Measurements from ENCODE around the gene C1orf87. TPM values are rescaled to one million over a fixed set of nuclear protein-coding genes. Genes with fewer than 3 reads are reported as not detected.
"Not testable (repeated sequence)": the region's sequence is repeated elsewhere in the genome, so short reads cannot be mapped to it uniquely, and the experiment has no call there.

C1orf87 gene
- total RNA-seq, 1 experiment from 2014 or later: not detected

DNA sequence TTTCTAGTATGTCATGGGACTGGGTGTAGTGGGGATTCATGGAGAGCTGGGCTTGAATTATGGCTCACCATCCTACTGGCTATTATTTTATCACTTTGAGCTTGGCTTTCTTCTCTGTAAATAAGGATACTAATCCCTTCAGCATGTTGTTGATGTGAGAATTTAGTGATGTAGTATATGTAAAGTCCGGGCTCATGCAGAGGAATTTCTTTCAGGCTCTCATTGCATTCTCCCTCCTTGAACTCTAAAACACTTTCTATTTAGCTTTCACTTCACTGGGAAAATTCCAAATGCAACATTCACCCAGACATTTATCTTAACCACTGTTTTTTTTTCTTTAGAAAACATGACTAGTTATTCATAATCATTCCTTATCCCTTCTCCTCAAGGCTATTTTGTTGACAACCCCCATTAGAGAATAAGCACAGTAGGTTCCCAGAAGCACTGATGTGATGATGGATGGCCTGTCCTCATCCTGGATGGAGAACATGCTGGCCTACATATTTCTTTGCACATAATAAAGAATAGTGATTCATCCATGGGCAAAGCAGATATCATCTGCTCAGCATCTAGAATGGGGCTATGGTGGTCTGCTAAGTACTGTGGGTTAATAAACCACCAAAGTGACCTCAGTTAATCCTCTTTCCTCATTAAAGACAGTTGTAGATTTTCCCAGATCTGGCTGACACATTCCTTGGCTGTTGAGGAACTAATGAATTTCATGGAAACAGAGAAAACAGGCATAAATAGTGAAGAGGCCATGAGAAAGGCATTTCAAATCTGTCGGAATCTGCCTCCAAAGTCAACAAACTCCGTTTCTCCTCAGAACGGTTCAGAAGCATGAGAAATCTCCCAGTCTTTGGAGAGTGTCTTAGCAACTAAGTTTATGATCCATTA, 79.0 kb downstream of the C1orf87 start:
- DNase-seq (ENCODE audit: low read depth): peak; percentile 74

DNA sequence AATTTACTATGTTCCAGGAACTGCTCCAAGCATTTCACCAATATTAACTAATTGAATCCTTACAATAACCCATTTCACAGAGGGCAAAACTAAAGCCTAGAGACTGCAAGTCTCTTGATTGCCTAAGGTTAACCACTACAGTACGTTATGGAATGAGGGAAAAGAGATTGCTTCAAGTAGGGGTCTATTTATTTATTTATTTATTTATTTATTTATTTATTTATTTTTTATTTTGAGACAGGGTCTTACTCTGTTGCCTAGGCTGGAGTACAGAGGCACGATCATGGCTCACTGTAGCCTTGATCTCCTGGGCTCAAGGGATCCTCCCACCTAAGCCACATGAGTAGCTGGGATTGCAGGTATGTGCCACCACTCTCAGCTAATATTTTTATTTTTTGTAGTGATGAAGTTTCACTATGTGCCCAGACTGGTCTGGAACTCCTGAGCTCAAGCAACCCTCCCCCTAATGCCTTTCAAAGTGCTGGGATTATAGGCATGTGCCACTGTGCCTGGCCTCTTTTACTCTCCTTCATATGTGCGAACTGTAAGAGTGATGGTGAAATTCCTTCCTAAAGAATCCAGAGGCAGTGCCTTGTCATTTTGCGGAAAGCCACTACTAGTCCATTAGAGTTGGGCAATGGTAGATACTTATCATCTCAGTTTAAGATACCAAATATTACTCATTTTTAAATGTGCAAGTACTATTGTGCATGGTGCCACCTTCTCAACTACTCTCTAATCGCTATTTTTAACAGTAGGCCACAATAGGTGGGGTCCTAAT, 81.3 kb downstream of the C1orf87 start:
- no peak for DNase-seq (ENCODE audit: low read depth)

DNA sequence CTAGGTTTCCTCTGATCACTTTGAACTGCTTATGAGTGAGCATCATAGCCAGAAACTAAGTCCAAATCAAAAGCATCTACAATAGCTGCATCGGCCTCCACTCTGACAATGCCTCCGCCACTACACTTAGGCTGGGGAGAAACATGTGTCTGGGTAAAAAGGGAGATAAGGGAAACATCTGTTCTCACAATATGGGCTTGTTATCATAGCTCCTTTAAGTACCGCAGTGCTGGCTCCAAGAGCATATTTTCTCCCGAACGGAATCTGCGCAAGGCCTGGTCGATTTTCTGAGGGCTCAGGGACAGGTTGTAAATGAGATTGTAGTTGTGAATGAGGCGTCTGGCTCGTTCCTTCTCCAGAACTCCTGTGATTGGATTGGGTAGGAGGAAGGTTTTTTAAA, 83.1 kb downstream of the C1orf87 start:
- DNase-seq (ENCODE audit: low read depth): no peak

DNA sequence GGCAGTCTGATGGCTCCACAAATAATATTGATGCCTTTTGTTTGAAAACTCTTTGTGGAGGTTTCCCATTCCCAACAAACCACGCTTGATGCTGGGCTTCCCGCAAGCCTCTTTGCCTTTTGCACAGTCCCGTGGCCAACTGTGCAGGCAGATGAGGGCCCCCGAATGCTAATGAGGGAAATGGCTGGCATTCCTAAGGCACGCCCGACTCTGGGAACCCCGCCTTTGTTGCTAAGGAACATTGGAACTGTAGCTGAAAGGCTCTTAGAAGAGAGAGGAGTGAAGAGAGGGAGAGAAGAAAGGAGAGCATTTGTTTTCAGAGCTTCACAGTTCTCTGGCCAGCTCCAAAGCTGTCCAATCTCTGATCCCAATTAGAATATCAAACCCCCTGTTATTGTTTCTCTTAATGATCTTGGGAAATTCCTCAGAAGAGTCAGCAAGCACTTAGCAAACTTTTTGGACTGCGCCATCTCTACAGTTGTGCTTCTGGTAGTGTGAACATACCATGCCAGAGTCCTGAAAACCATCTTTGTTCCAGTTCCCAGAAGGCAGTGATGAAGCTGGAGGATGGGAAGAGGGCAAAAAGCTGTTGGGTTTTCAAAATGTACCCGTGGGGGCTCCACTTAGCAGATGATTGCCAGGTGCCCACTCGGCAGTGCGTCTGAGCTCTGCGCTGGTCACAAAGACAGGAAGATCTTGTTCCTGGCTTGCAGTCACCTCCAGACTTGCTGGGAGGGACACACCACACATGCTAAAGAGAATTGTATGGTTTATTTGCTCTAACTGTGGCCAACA, 86.9 kb downstream of the C1orf87 start:
- no peak for DNase-seq (ENCODE audit: low read depth)

- DNase-seq (ENCODE audit: low read depth): no peak
These were observed 87.6 kb downstream of the C1orf87 start for GRCh38 chr1:59985911-59986515.

DNA sequence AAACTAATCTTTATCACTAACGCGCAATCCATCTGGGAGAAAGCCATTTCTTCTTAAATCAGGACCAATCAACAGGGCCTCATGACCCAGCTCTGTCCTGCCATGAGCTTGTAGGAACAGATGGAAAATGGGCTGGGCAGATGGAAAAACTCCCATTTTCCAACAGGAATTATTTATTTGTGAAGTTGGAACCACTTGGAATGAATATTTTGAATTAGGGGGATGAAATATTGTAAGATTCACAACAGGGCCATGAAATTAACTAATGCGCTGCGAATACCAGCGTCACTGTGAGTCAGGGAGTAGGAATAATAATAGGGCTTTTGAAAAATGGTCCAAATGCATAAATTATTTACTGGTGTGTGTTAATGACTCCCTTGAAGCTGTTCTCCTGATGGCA, 93.9 kb downstream of the C1orf87 start:
- no peak for DNase-seq (ENCODE audit: low read depth)

GRCh38 chr1:59978511-59978910, 95.1 kb downstream of the C1orf87 start:
- DNase-seq (ENCODE audit: low read depth): no peak

DNA sequence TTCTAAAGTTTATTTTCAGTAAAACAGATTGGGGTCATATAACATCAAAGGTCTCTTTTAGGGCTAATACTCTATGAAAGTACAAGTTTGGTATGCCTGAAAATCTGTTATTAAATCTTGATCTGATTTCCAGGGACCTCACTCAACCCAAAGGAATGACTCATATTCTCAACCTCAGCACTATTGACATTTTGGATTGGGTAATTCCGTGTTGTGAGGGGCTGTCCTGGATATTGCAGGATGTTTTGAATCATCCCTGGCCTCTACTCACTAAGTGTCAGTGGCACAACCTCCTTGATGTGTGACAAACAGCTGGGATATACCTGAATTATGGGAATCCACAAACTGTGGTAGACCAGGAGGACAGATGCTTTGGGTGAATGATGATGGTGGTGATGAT, 95.5 kb downstream of the C1orf87 start:
- peak; percentile 21 for DNase-seq (ENCODE audit: low read depth)

DNA sequence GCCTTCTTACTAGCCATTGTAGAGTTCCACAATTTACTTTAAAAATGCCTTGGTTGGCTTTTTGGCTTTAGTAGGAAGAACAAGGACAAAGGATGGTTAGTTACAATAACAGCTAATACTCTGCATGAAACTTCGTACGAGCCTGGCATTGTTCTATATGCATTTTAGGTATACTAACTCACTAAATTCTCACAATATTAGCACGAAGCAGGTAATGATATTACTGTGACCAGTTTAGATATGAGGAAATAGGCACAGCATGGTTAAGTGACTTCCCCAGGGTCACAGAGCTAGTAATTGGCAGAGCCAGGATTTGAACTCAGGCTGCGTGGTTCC, 96.5 kb downstream of the C1orf87 start:
- DNase-seq (ENCODE audit: low read depth): no peak

- DNase-seq (ENCODE audit: low read depth): peak; percentile 38
These were observed 97.1 kb downstream of the C1orf87 start for GRCh38 chr1:59976194-59977074.

DNA sequence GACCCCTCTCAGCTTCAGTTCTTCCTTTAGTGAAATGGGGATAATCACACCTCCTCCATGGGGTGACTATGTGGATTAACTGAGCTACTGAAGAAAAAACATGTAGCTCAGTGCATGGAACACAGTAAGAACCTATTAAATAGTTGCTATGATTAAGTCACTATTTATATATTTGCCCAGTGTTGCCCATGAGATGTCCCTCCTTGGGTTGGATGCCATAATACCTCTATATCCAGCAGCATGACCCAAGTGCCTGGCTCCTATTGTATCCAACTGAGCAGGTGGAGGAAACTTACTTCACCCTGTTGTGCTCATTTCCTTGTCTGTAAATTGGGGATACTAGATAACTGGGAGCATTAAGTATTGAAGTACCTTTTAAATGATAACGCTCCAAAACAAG, 99.9 kb downstream of the C1orf87 start:
- DNase-seq (ENCODE audit: low read depth): no peak

GRCh38 chr1:59972216-59972927, 101.2 kb downstream of the C1orf87 start:
- no peak for DNase-seq (ENCODE audit: low read depth)

DNA sequence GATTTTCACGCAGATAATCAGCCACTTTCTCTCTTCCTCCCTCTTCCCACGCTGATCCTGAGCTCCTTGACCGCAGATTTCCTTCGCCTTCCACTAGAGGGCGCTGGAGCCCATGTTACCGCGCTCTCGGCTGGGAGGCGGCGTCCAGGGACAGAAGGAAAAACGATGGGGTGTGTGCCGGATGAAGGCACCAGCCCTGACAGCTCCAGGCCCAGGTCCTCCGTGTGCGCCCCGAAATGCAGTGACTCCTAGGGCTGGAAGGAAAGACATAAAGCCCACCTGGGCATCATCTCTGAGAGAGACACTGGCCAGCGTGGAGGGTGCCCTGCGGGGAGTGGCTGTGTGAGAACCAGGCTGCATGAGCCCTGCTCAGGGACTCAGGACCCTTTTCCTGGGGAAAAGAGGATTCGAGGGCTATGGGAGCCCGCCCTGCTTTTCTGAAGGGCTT, 102.1 kb downstream of the C1orf87 start:
- DNase-seq (ENCODE audit: low read depth): peak; percentile 51

DNA sequence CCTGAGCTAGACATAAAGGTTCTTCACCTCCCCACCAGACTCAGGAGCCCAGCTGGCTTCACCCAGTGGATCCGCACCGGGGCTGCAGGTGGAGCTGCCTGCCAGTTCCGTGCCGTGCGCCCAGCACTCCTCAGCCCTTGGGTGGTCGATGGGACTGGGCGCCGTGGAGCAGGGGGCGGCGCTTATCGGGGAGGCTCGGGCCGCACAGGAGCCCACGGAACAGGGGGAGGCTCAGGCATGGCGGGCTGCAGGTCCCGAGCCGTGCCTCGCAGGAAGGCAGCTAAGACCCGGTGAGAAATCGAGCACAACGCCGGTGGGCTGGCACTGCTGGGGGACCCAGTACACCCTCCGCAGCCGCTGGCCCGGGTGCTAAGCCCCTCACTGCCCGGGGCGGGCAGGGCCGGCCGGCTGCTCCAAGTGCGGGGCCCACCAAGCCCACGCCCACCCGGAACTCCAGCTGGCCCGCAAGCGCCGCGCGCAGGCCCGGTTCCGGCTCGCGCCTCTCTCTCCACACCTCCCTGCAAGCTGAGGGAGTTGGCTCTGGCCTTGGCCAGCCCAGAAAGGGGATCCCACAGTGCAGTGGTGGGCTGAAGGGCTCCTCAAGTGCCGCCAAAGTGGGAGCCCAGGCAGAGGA, 103.9 kb downstream of the C1orf87 start:
- DNase-seq (ENCODE audit: low read depth): not testable (repeated sequence)

DNA sequence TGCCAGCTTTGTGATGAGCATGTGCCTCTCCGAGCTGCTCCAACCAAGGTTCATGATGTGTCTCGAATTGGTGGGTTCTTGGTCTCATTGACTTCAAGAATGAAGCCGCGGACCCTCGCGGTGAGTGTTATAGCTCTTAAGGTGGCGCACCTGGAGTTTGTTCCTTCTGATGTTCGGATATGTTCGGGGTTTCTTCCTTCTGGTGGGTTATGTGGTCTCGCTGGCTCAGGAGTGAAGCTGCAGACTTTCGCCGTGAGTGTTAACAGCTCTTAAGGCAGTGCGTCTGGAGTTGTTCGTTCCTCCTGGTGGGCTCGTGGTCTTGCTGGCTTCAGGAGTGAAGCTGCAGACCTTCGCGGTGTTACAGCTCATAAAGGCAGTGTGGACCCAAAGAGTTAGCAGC, 104.8 kb downstream of the C1orf87 start:
- DNase-seq (ENCODE audit: low read depth): not testable (repeated sequence)

DNA sequence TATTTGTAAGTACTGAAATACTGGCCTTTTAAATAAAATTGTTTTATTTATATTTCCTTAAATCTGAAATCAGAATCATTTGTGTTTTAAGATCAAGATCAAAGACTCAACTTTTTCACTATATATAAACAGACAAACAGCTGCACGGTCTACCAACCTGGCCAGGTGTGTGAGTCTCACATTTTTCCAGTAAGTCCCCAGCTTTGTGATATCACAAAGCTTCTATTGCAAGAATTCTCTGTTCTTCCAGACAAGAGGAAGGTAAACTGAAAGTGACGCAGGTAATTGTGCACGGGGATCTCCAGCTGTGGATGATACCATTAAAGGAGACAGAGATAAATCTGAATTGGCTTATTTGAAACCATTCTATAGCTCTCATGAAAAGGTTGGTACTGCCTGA, 105.8 kb downstream of the C1orf87 start:
- DNase-seq (ENCODE audit: low read depth): no peak

- no peak for DNase-seq (ENCODE audit: low read depth)
These were observed 106.4 kb downstream of the C1orf87 start for GRCh38 chr1:59967141-59967697.

DNA sequence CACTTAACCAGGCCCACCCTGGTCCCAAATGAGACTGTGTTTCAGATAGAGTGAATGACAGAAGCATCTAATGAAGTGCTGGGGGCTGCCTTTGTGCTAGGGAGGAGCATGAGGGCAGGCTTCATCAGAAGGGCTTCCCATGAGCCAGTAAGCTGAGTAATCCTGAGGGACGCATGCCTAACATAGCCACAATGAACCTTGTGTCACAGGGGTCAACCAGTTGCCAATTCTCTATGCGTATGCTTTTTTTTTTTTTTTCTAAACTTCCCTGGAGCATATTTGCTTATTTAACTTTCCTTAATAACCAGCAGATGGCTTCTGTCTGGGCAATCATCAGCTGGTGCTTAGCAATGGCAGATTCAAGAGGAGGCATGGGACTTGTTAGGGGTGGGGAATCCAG, 121.5 kb downstream of the C1orf87 start:
- DNase-seq (ENCODE audit: low read depth): peak; percentile 55

GRCh38 chr1:59949648-59950047, 123.9 kb downstream of the C1orf87 start:
- DNase-seq (ENCODE audit: low read depth): no peak

Data from LHCN-M2 (cell line).